Ovary (tissue), 3 donors: Measurements from ENCODE around the gene TSPAN6.

Experiments
- EP300 ChIP-seq: sonication (generic); formaldehyde crosslinking; IDR thresholded peaks from one replicate; pipeline ENCODE4 v1.6.1; 2017; ENCODE audit warnings: antibody characterized with exemption
- POLR2A ChIP-seq: fragments of 450-650 bp; IDR thresholded peaks from one replicate; pipeline ENCODE4 v1.6.1; 2017; ENCODE audit warnings: antibody characterized with exemption, mild to moderate bottlenecking, moderate library complexity
- TF ChIP-seq, protein P1 (sequence below), 3 donors: fragments of 450-650 bp in 2 of 3; fragments of 200-600 bp in 1 of 3; IDR thresholded peaks; one replicate each; pipeline versions ENCODE4 v1.5.1 to v1.8.0; 2016 to 2022; ENCODE audit warnings: antibody characterized with exemption in 3 of 3, mild to moderate bottlenecking in 1 of 3
- donor health status: DM: no; HTN: no; CAD: no.

DNA sequence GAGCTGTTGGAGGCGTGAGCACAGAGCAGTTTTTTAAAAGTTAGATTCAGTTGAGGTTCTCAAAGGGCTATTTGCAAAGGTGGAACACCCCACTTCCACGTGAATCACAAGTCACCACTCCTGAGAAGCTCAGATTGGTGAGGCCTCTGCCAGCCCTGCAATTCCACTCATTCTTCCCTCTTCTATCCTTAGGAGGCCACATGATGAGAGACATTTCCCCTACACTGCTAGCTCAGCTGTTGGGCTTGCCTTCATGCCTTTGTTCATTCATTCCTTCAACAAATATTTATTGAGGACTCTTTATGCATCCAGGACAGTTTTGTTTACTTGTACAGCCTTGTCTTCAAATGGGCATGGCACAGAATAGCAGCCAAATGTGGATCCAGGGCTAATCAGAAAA is 11.1 kb upstream of the TSPAN6 start:
- TF ChIP-seq, protein P1, sequence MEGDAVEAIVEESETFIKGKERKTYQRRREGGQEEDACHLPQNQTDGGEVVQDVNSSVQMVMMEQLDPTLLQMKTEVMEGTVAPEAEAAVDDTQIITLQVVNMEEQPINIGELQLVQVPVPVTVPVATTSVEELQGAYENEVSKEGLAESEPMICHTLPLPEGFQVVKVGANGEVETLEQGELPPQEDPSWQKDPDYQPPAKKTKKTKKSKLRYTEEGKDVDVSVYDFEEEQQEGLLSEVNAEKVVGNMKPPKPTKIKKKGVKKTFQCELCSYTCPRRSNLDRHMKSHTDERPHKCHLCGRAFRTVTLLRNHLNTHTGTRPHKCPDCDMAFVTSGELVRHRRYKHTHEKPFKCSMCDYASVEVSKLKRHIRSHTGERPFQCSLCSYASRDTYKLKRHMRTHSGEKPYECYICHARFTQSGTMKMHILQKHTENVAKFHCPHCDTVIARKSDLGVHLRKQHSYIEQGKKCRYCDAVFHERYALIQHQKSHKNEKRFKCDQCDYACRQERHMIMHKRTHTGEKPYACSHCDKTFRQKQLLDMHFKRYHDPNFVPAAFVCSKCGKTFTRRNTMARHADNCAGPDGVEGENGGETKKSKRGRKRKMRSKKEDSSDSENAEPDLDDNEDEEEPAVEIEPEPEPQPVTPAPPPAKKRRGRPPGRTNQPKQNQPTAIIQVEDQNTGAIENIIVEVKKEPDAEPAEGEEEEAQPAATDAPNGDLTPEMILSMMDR (IDR thresholded peaks at IDR 0.05), result no peak
- no peak for TF ChIP-seq POLR2A
- TF ChIP-seq EP300, result no peak
